K562 (cell line): ENCODE data around the gene AAMP. TPM values are rescaled to one million over a fixed set of nuclear protein-coding genes. Genes with fewer than 3 reads are reported as not detected.

ENCODE experiments used
- ERF ChIP-seq: fragments of 450-650 bp; formaldehyde crosslinking; IDR thresholded peaks from 2 replicates; pipeline ENCODE4 v1.4.0; 2020; ENCODE audit warnings: mild to moderate bottlenecking, mixed read lengths
- ETV6 ChIP-seq, 3 experiments: fragments of 150-350 bp in 1 of 3; sonication (generic) in 1 of 3; formaldehyde crosslinking in 1 of 3; IDR thresholded peaks; 2 replicates each; pipeline versions ENCODE4 v1.6.1 to v1.8.0; 2014 to 2022; ENCODE audit warnings: borderline replicate concordance in 2 of 3, low read depth in 2 of 3, antibody characterized with exemption in 1 of 3, low read length in 1 of 3, mild to moderate bottlenecking in 1 of 3, missing genetic modification reagents in 1 of 3
- GTF2F1 ChIP-seq: IDR thresholded peaks from 2 replicates; pipeline ENCODE4 v1.6.1; 2011; ENCODE audit warnings: low read depth, low read length, improper control_type of control experiment
- HCFC1 ChIP-seq: IDR thresholded peaks from 2 replicates; pipeline ENCODE4 v1.6.1; 2012; ENCODE audit warnings: low read depth, low read length, improper control_type of control experiment
- KLF6 ChIP-seq: fragments of 250-450 bp; sonication (Bioruptor Pico); IDR thresholded peaks from 2 replicates; pipeline ENCODE4 v1.4.0; 2020; ENCODE audit warnings: mild to moderate bottlenecking, moderate library complexity, borderline replicate concordance
- MYBL2 ChIP-seq, 2 experiments: fragments of 450-650 bp in 1 of 2; sonication (generic) in 1 of 2; formaldehyde crosslinking in 1 of 2; IDR thresholded peaks; 2 replicates each; pipeline versions ENCODE4 v1.6.1 to v1.8.1; 2017 to 2022; ENCODE audit warnings: borderline replicate concordance in 1 of 2, inconsistent platforms in 1 of 2, low read depth in 1 of 2, mild to moderate bottlenecking in 1 of 2, missing genetic modification reagents in 1 of 2, moderate library complexity in 1 of 2
- MYC ChIP-seq, 2 experiments: fragments of 250-450 bp in 1 of 2; sonication (Bioruptor Pico) in 1 of 2; IDR thresholded peaks; 2 replicates each; pipeline versions ENCODE4 v1.5.1 to v1.6.1; 2012 to 2021; ENCODE audit warnings: low read depth in 2 of 2, borderline replicate concordance in 1 of 2, improper control_type of control experiment in 1 of 2, low read length in 1 of 2, mild to moderate bottlenecking in 1 of 2, moderate library complexity in 1 of 2
- NONO ChIP-seq, 2 experiments: fragments of 200-400 bp in 1 of 2; fragments of 450-650 bp in 1 of 2; formaldehyde crosslinking in 1 of 2; IDR thresholded peaks; 2 replicates each; pipeline ENCODE4 v1.6.1; 2017; ENCODE audit warnings: low read depth in 2 of 2, mild to moderate bottlenecking in 2 of 2, moderate library complexity in 2 of 2, low read length in 1 of 2
- PYGO2 ChIP-seq: fragments of 450-650 bp; IDR thresholded peaks from 2 replicates; pipeline ENCODE4 v1.6.1; 2016; ENCODE audit warnings: mild to moderate bottlenecking, missing genetic modification characterization, moderate library complexity, missing compliant biosample characterization
- RBM15 ChIP-seq: fragments of 200-400 bp; formaldehyde crosslinking; IDR thresholded peaks from 2 replicates; pipeline ENCODE4 v1.6.1; 2018; ENCODE audit warnings: mild to moderate bottlenecking, low read length, moderate library complexity; ENCODE audit not compliant: insufficient read depth
- SRSF1 ChIP-seq: fragments of 200-400 bp; formaldehyde crosslinking; IDR thresholded peaks from 2 replicates; pipeline ENCODE4 v1.6.1; 2017; ENCODE audit warnings: mild to moderate bottlenecking, low read depth, low read length, moderate library complexity
- TCF7 ChIP-seq: sonication (generic); IDR thresholded peaks from 2 replicates; pipeline ENCODE4 v1.6.1; 2016; ENCODE audit warnings: antibody characterized with exemption, borderline replicate concordance
- U2AF1 ChIP-seq: fragments of 200-400 bp; formaldehyde crosslinking; optimal IDR thresholded peaks from 2 replicates; pipeline ENCODE3; 2017; ENCODE audit warnings: mild to moderate bottlenecking, low read depth, low read length, moderate library complexity
- XRCC5 ChIP-seq: fragments of 200-400 bp; formaldehyde crosslinking; IDR thresholded peaks from 2 replicates; pipeline ENCODE4 v1.6.1; 2017; ENCODE audit warnings: low read depth, mild to moderate bottlenecking, low read length
- YBX1 ChIP-seq: fragments of 450-650 bp; IDR thresholded peaks from 2 replicates; pipeline ENCODE4 v1.7.1; 2016; ENCODE audit warnings: mild to moderate bottlenecking
- ZNF699 ChIP-seq: fragments of 250-450 bp; sonication (Bioruptor Pico); IDR thresholded peaks from 2 replicates; pipeline ENCODE4 v1.8.0; 2021; ENCODE audit warnings: mild to moderate bottlenecking, moderate library complexity; ENCODE audit not compliant: insufficient replicate concordance
- ZNF766 ChIP-seq: fragments of 200-800 bp; sonication (Bioruptor generic); conservative IDR thresholded peaks from 2 replicates; pipeline ENCODE4 v1.6.1; 2016; ENCODE audit warnings: missing genetic modification characterization, missing compliant biosample characterization
- polyA plus RNA-seq, 8 experiments: library from polyadenylated mRNA; depleted of rRNA in 4 of 8; stranded (reverse) in 5 of 8; unstranded in 3 of 8; fragments of >200 nt; fragmentation: Nextera tagmentation in 2 of 8; fragmentation: Illumina TruSeq in 1 of 8; extraction: Ambion mirVana in 2 of 8; extraction: Trizol in 1 of 8; gene quantifications; 2 replicates each; pipeline versions ENCODE4 v1.2.1 to v1.2.3, GENCODE V29; 2011 to 2014; ENCODE audit warnings: inconsistent platforms in 1 of 8, missing spikeins in 1 of 8
- total RNA-seq, 7 experiments: library from RNA; depleted of rRNA in 6 of 7; stranded (reverse); fragments of >200 nt in 6 of 7; fragmentation: Illumina TruSeq in 2 of 7; extraction: Trizol in 2 of 7; gene quantifications; 2 replicates each; pipeline versions ENCODE4 v1.2.1 to v1.2.3, GENCODE V29; 2011 to 2021; ENCODE audit warnings: low replicate concordance in 1 of 7
- TF ChIP-seq, protein P1 (sequence below): fragments of 250-450 bp; sonication (Bioruptor Pico); IDR thresholded peaks from 2 replicates; pipeline ENCODE4 v1.5.0; 2021; ENCODE audit warnings: mild to moderate bottlenecking, moderate library complexity
- TF ChIP-seq, protein P2 (sequence below): sonication (generic); formaldehyde crosslinking; IDR thresholded peaks from 2 replicates; pipeline ENCODE4 v1.9.0; 2022; ENCODE audit warnings: mild to moderate bottlenecking, missing genetic modification reagents
- TF ChIP-seq, protein P3 (sequence below): fragments of 200-800 bp; sonication (Bioruptor generic); IDR thresholded peaks from 2 replicates; pipeline ENCODE4 v1.6.1; 2017; ENCODE audit warnings: missing genetic modification characterization, missing compliant biosample characterization

The AAMP gene
- total and polyA plus RNA-seq, 9 of the 15 experiments (the other 6 are each of a cell fraction or from before 2014, with no cell fraction given), result 5.7 to 197 (median 94.1) TPM

- TF ChIP-seq, protein P1, sequence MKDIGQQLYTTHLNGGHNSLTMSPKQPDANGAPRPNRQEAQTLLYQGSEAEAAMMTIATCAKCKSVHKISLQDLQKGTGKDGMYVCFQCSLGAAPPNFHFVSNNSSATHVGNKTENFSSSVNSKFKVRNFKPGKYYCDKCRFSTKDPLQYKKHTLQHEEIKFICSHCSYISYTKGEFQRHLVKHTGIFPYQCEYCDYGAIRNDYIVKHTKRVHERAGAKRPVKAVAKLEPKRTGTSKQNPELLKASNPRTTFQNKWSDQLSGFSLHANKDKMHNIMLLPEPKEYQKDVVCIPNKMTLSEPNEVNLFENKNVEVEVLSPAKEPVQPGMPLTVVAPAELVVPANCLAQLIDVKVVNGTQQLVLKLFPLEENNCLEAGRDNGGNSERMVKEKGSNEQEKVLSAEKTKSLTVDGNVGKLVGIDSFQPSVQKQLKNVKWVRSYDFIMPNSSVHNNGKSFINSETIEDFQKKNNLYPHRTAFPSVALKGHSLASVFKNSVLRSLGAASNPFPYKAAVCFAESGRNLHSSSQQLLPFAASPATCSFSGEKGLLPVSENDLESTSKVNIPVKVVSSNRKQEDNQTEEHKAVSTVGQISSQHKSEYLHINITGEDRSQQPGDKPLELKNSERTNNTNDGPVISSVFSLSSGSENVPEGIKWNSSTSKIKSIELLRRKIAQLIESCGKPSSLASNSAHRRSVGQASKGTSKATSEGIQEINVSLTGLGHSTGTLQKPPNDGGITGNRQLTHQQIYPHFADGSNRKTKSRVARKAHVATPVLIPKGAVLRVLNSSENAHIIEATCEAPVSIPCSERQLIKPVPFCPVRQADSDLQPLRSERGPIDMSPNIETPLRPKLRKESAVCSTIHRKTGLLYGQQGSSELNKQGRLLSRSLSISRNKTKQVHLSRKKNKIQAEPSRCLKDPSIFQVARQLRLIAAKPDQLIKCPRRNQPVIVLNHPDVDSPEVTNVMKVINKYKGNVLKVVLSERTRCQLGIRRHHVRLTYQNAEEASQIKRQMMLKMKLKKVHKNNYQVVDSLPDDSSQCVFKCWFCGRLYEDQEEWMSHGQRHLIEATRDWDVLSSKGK (CRISPR knock-in tag), result no peak
- TF ChIP-seq ZNF766 (CRISPR knock-in tag), result peak; percentile 12; the same call in 1 of the 2 replicates
- TF ChIP-seq SRSF1, result no peak
- TF ChIP-seq GTF2F1, result no peak
- peak; percentile 83 for TF ChIP-seq MYC (IDR thresholded peaks at IDR 0.05; ENCODE audit: low read depth, low read length)
- no peak for TF ChIP-seq MYC (CRISPR knock-in tag; IDR thresholded peaks at IDR 0.05; ENCODE audit: borderline replicate concordance, low read depth)
- no peak for TF ChIP-seq PYGO2 (tag)
- TF ChIP-seq MYBL2 (IDR thresholded peaks at IDR 0.05; ENCODE audit: low read depth), result no peak
- no peak for TF ChIP-seq MYBL2 (CRISPR knock-in tag; IDR thresholded peaks at IDR 0.05; ENCODE audit: borderline replicate concordance)
- no peak for TF ChIP-seq ZNF699 (CRISPR knock-in tag)
- TF ChIP-seq, protein P2, sequence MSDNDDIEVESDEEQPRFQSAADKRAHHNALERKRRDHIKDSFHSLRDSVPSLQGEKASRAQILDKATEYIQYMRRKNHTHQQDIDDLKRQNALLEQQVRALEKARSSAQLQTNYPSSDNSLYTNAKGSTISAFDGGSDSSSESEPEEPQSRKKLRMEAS, result peak; percentile 62; the same call in 1 of the 2 replicates
- no peak for TF ChIP-seq TCF7
- TF ChIP-seq YBX1, result no peak
- TF ChIP-seq U2AF1, result no peak
- TF ChIP-seq RBM15, result no peak
- peak in 1 of 2 experiments; percentile 85; a peak in 2 of 4 replicates for TF ChIP-seq NONO (IDR thresholded peaks at IDR 0.05; ENCODE audit: low read depth in 2 of 2, low read length in 1 of 2)
- TF ChIP-seq XRCC5, result no peak
- TF ChIP-seq ETV6 (IDR thresholded peaks at IDR 0.05; ENCODE audit: borderline replicate concordance in 1 of 2, low read depth in 2 of 2, low read length in 1 of 2), result no peak
- no peak for TF ChIP-seq ETV6 (CRISPR knock-in tag; IDR thresholded peaks at IDR 0.05; ENCODE audit: borderline replicate concordance)
- no peak for TF ChIP-seq ERF (CRISPR knock-in tag)
- 0 out of 2 replicates have a peak, but pooled peaks have one; percentile 18 for TF ChIP-seq HCFC1
- TF ChIP-seq, protein P3, sequence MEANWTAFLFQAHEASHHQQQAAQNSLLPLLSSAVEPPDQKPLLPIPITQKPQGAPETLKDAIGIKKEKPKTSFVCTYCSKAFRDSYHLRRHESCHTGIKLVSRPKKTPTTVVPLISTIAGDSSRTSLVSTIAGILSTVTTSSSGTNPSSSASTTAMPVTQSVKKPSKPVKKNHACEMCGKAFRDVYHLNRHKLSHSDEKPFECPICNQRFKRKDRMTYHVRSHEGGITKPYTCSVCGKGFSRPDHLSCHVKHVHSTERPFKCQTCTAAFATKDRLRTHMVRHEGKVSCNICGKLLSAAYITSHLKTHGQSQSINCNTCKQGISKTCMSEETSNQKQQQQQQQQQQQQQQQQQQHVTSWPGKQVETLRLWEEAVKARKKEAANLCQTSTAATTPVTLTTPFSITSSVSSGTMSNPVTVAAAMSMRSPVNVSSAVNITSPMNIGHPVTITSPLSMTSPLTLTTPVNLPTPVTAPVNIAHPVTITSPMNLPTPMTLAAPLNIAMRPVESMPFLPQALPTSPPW (CRISPR knock-in tag), result peak; percentile 72
- TF ChIP-seq KLF6, result 0 out of 2 replicates have a peak, but pooled peaks have one; percentile 13
Measured at GRCh38 chr2:218292048-218293014, 22.4 kb upstream of the AAMP start, which contains the start of gene TMBIM1 (continued).
